GM12891 (cell line): ENCODE data around the gene IRF9. TPM values are rescaled to one million over a fixed set of nuclear protein-coding genes. Genes with fewer than 3 reads are reported as not detected.

ENCODE experiments used
- DNase-seq: peaks from one replicate; pipeline ENCODE4 v3.0.0; 2011; ENCODE audit warnings: low spot score; ENCODE audit not compliant: insufficient read length
- FAIRE-seq: peaks from 2 replicates; lab custom pipeline; 2011; peaks lifted over from hg19 to GRCh38; lab: Jason Lieb, UNC
- PAX5 ChIP-seq: IDR thresholded peaks from 2 replicates; pipeline ENCODE4 v1.6.1; 2011; ENCODE audit warnings: low read length, moderate library complexity, mild to moderate bottlenecking; ENCODE audit not compliant: insufficient read depth, severe bottlenecking
- POLR2A ChIP-seq: IDR thresholded peaks from 2 replicates; pipeline ENCODE4 v1.6.1; 2011; ENCODE audit warnings: low read depth, low read length, control low read depth
- POLR2AphosphoS5 ChIP-seq: IDR thresholded peaks from 2 replicates; pipeline ENCODE4 v1.6.1; 2011; ENCODE audit warnings: low read depth, low read length, control low read depth
- POU2F2 ChIP-seq: IDR thresholded peaks from 2 replicates; pipeline ENCODE4 v1.6.1; 2011; ENCODE audit warnings: low read depth, mild to moderate bottlenecking, control low read depth, low read length, moderate library complexity
- SPI1 ChIP-seq: IDR thresholded peaks from 2 replicates; pipeline ENCODE4 v1.6.1; 2011; ENCODE audit warnings: low read depth, low read length, control low read depth
- TAF1 ChIP-seq: IDR thresholded peaks from 2 replicates; pipeline ENCODE4 v1.6.1; 2011; ENCODE audit warnings: low read depth, low read length, control low read depth
- polyA plus RNA-seq: library from polyadenylated mRNA; unstranded; fragments of >200 nt; gene quantifications from one replicate; pipeline ENCODE4 v1.2.1, GENCODE V29; 2012; ENCODE audit warnings: low read depth, missing spikeins, inconsistent platforms; ENCODE audit not compliant: missing spikeins

IRF9 gene, protein sequence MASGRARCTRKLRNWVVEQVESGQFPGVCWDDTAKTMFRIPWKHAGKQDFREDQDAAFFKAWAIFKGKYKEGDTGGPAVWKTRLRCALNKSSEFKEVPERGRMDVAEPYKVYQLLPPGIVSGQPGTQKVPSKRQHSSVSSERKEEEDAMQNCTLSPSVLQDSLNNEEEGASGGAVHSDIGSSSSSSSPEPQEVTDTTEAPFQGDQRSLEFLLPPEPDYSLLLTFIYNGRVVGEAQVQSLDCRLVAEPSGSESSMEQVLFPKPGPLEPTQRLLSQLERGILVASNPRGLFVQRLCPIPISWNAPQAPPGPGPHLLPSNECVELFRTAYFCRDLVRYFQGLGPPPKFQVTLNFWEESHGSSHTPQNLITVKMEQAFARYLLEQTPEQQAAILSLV
- 115 TPM for polyA plus RNA-seq

DNA sequence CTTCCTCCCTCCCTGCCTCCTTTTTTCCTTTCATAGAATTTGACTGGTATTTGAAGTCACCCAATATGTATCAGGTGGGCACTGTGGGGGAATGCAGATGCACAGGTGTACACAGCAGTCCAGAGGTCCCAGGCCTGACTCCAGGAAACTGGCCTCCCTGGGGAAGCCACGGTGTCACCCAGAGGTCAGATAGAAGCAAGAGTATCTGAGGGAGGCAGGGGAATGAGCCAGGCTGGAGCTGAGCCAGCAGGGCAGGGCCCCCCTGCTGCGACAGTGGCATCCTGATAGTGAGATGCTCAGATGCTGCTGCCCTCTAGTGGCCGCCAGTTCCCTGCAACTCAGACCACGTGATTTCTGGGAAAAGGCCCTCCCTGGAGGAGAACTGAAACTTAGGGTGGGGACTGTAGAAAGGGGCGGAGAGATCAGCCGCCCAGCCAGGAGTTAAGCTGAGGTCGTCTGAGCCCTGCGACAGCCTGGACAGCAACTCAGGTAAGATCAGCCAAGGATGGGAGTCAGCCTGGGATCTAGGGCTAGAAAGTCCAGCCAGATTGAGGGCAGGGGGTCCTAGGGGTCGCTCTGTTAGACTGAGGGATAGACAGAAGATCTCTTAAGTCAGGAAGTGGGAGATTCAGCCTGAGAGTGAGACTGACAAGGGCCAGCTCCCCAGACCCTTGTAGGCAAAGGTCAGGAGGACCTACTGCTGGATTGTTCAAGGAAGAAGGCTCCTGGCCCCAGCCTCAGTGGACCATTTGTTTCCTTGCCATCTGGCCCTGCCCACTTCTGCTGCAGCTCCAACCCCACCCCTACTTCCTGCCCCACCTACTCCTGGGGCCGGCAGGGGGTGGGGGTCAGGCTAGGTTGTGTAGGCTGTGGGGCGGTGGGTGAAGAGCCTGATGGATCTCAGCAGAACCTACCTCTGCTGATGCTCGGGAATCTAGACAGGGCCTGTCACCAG lies at the start of gene IRF9:
IRF9 (plus strand) TSS at position 416 of the 955 bp plus-strand sequence. CDS start 880 bp downstream, outside the sequence.
- FAIRE-seq, result peak; percentile 99
- TF ChIP-seq TAF1 (peak; percentile 93), PAX5 (no peak), POLR2A (peak; percentile 99), POLR2AphosphoS5 (peak; percentile 98), SPI1 (peak; percentile 94), POU2F2 (peak; percentile 93)
- DNase-seq, result peak; percentile 89

DNA sequence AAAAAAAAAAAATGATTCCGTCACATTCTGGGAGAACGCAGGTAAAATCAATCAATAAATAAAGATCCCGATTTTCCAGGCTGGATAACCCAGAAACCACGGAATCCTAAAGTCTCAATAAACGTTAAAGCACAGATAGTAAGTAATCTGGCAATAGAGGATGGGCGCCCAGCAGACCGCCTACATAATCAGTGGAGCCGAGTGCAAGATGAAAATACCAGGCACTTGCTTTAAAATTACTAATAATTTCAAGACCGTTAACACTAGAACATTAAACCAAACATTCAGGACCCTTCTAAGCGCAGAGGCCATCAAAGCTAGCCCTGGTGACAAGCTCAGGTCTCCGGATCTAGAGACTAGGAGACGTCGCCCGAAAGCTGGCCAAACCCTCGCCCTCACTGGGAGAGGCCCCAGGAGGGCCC lies 47.7 kb upstream of the IRF9 start:
- DNase-seq (no peak), FAIRE-seq (no peak)
- TF ChIP-seq PAX5 (no peak), SPI1 (no peak), POLR2AphosphoS5 (no peak), POU2F2 (no peak), TAF1 (no peak), POLR2A (no peak)

DNA sequence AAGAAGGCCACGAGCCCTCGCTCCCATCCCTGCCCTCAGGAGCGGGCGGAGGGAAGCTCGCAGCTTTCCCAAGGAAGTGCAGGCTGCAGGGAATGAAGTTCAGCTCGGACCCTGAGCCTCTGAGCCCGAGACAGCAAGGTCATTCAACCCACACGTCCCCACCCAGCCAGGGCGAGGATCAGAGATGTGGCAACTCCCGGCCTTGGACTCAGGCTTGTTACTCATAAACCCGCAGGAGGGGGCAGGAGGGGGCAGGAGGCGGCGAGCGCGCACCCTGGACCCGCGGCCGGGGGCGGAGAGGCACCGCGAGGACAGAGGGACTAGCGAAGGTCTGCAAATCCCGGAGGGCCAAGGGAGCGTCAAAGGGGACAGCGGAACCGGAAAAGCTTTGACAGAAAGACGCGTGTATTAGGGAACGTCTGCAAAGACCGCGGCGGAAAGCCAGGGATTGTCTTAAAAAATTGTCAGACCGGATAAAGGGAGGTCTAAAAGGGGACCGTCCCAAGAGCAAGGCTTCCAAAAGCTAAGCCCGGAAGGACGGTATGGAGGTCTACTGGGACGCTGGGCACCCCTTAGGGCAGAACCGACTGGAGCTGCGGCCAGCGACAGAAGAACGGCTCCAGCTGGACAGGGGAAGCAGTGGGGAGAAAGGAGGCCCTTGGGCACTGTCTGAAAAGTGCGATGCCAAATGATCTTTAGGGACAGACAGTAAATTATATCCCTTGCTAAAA lies 47.1 kb upstream of the IRF9 start:
- DNase-seq, result peak; percentile 61
- TF ChIP-seq PAX5 (no peak), TAF1 (peak; percentile 60), POLR2AphosphoS5 (peak; percentile 16), POLR2A (peak; percentile 84), POU2F2 (peak; percentile 13; the same call in 1 of the 2 replicates), SPI1 (no peak)
- FAIRE-seq, result peak; percentile 13

DNA sequence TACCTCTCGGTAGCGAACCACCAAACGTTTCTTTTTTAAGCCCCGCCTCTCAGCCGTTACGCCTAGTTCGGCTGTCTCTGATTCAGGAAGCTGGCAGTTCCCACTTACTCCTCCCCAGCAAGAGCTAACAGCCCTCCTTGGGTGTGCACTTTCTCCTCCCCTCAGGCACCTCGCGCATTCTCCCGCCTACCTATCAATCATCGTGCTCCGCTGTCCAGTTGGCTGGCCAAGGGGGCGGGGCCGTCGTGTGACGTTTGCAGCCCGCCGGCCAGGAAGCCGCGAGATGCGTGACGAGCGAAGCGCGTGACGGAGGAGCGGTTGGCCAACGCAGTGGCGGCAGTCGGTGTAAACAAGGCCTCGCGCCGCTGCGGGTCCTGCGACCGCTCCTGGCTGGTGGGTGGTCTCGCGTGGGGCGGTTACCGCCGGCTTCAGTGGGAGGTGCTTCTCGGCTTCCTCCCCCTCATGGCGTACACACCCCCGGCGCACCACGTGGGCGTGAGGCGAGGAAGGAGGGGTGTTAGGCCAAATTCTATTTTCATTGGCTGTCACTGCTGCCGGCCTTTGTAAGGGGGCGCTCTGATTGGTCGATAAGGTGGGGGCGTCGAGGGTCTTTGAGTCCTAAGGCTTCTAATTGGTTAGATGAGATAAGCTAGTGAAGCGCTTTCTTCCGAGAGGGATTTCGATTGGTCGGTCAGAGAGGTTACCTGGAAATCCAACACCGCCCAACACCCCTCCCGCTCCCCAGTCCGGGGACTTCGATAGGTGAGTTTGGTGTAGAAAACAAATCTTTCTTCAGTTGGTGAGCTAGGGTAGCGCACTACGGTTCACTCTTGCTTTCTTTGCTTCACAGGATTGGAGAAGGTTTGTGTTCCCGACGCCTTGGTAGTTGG lies 46.3 kb upstream of the IRF9 start, which contains the start of the genes DCAF11 and NRL:
DCAF11 (plus strand) TSS at position 246 of the 890 bp plus-strand sequence. CDS start 818 bp downstream, outside the sequence.
NRL (minus strand) TSS at position 418 of the 890 bp plus-strand sequence. CDS start 32,101 bp downstream, outside the sequence.
- FAIRE-seq (peak; percentile 99), DNase-seq (peak; percentile 95)
- TF ChIP-seq SPI1 (peak; percentile 41; the same call in 1 of the 2 replicates), POU2F2 (no peak; the same call in 1 of the 2 replicates), POLR2A (peak; percentile 50; the same call in 1 of the 2 replicates), TAF1 (peak; percentile 49), POLR2AphosphoS5 (peak; percentile 5; the same call in 1 of the 2 replicates)

DNA sequence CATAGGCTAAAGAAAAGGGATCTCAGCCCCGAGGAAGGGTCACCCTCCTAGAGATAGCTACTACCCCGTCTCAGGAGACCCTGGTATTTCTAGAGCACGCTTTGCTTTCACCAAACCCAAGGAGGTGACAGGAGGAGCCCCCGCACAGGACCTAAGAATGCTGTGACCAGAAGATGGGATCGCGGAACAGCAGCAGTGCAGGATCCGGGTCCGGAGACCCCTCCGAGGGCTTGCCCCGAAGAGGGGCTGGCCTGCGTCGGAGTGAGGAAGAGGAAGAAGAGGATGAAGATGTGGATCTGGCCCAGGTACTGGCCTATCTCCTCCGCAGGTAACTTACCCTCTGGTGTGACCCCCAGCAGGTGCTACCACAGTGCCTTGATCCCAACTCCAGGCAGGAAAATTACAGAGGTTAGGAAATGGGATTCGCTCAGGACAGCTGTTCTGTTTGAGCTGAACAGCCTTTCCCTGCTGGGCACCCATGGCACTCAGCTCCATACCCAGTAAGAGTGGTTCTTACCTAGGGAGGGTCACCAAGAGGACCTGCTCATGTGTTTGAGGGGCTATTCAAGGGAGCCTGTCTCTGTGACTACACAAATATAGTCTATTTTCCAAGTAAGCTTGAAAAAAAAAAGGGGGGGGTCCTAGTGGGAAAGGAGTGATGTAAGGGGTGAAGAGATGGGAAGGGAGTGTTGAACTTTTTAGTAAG lies 45.5 kb upstream of the IRF9 start:
- no peak for TF ChIP-seq POU2F2
- TF ChIP-seq POLR2A, result no peak
- no peak for TF ChIP-seq PAX5
- TF ChIP-seq POLR2AphosphoS5, result no peak
- no peak for TF ChIP-seq TAF1
- TF ChIP-seq SPI1, result no peak
- FAIRE-seq (no peak), DNase-seq (no peak)

DNA sequence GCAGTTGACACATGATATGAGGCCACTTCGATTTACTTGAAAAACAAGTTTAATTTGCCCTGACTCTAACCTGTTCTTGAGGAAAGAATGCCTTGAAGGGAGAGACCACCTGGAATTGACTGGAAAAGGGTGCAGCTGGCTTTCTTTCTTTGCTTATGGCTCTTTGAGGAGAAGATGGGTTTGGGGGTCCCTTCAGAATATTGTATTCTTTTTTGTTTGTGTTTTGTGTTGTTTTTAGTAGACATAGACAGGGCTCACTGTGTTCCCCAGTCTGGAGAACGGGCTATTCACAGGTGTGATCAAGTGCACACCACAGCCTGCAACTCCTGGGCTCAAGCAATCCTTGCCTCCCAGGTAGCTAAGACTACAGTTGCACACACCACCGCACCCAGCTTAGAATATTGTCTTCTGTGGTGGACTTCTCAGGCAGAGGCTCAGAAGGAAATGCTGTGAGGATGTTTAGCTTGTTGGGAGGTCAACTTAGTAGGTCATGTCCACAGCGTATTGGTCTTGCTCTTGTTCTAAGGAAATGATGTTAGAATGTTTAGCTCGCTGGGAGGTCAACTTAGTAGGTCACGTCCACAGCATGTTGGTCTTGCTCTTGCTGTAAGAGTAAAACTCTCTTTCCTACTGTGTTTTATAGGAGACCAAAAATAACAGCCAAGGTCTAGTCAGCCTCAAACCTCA lies 44.8 kb upstream of the IRF9 start:
- TF ChIP-seq POLR2A (no peak), PAX5 (no peak), POU2F2 (no peak), TAF1 (no peak), POLR2AphosphoS5 (no peak), SPI1 (no peak)
- FAIRE-seq (no peak), DNase-seq (no peak)

DNA sequence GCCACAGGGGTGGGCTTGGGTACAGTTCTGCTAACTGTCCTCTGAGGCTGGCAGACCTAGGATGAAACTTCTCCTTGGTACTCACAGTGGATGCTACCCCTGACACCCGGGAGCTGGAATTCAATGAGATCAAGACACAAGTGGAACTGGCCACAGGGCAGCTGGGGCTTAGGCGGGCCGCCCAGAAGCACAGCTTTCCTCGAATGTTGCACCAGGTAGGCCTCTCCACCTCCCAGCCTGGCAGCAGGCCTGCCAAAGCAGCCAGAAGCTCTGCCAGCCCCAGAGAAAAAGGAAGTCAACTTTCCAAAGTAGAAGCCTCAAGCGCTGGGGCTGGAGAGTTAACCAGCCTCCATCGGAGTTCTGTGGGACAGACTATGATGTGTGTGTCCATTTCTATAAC lies 43.9 kb upstream of the IRF9 start:
- TF ChIP-seq POU2F2, result no peak
- no peak for TF ChIP-seq TAF1
- no peak for TF ChIP-seq PAX5
- no peak for TF ChIP-seq POLR2AphosphoS5
- TF ChIP-seq POLR2A, result no peak
- no peak for TF ChIP-seq SPI1
- DNase-seq, result no peak
- no peak for FAIRE-seq
